Stimulated activated CD4-positive, alpha-beta T cell treated with anti-CD3 and anti-CD28 coated beads, TNF-alpha, amount 100 ng/mL, for 1 hour (primary cell): Measurements from ENCODE around the gene COL23A1.

Experiments used
- DNase-seq, 3 donors: peaks; one replicate each; pipeline ENCODE4 v3.0.0-alpha.2; 2020; ENCODE audit warnings: low read depth in 3 of 3, low spot score in 1 of 3

Gene COL23A1

GRCh38 chr5:178426326-178427130 is 163.7 kb downstream of the COL23A1 start:
- no peak for DNase-seq

- no peak for DNase-seq
Measured at GRCh38 chr5:178425621-178426068, 164.5 kb downstream of the COL23A1 start.

- DNase-seq = no peak
Measured at GRCh38 chr5:178424810-178425177, 165.4 kb downstream of the COL23A1 start.

- no peak for DNase-seq
Measured at GRCh38 chr5:178423901-178424809, 166.0 kb downstream of the COL23A1 start.

- no peak for DNase-seq
Measured at GRCh38 chr5:178423431-178423830, 166.8 kb downstream of the COL23A1 start.

- DNase-seq = no peak
Measured at GRCh38 chr5:178422400-178422775, 167.8 kb downstream of the COL23A1 start.

- DNase-seq = no peak
Measured at GRCh38 chr5:178421699-178422399, 168.3 kb downstream of the COL23A1 start.

- no peak for DNase-seq
Measured at GRCh38 chr5:178421128-178421527, 169.1 kb downstream of the COL23A1 start.

GRCh38 chr5:178420354-178420781 is 169.8 kb downstream of the COL23A1 start:
- DNase-seq = no peak

GRCh38 chr5:178419651-178420050 is 170.5 kb downstream of the COL23A1 start:
- no peak for DNase-seq

- no peak for DNase-seq
Measured at GRCh38 chr5:178419196-178419595, 171.0 kb downstream of the COL23A1 start.

- no peak for DNase-seq
Measured at GRCh38 chr5:178418471-178419010, 171.7 kb downstream of the COL23A1 start.

GRCh38 chr5:178418031-178418430 is 172.2 kb downstream of the COL23A1 start:
- no peak for DNase-seq

- no peak for DNase-seq
Measured at GRCh38 chr5:178417391-178417811, 172.8 kb downstream of the COL23A1 start.

GRCh38 chr5:178416919-178417318 is 173.3 kb downstream of the COL23A1 start:
- DNase-seq = no peak

GRCh38 chr5:178416206-178416882 is 173.8 kb downstream of the COL23A1 start:
- DNase-seq = no peak

GRCh38 chr5:178415353-178415752 is 174.8 kb downstream of the COL23A1 start:
- no peak for DNase-seq

GRCh38 chr5:178413988-178414387 is 176.2 kb downstream of the COL23A1 start:
- DNase-seq = no peak

GRCh38 chr5:178411083-178411482 is 179.1 kb downstream of the COL23A1 start:
- DNase-seq = no peak

- DNase-seq = no peak
Measured at GRCh38 chr5:178407646-178408045, 182.5 kb downstream of the COL23A1 start.

- no peak for DNase-seq
Measured at GRCh38 chr5:178404987-178405386, 185.2 kb downstream of the COL23A1 start.
